ENCODE results near the gene CWC25.
A peak's percentile ranks its signal among the peaks of the same experiment; 100 is the strongest.

The CWC25 gene

DNA sequence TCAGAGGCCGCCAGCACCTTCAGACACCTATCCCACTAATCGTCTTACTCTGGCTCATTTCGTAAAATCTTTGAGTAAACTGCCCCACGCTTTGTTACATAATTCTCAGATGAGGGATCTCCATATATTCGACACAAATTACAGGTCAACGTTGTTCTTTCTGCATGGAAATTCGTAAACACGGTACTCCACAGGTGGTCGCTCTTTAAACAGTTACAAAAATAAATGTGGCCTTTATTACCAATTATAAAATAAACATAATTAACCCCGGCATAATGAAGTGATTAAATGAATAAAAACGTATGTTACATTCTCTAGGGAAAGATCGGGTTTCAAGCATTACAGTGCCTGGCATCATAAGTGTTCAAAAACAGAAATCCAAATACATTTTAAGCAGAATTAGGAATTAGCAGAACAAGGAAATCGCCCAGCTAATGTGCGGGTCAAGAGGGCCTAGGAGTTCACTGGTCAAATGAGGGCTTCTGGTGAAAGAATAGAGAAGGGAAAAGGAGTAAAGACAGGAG, 24.8 kb downstream of the CWC25 start:
- no peak for TF ChIP-seq CTCF (IDR thresholded peaks at IDR 0.05; ENCODE audit: insufficient read depth, missing control alignments)
- FAIRE-seq (no peak), DNase-seq (ENCODE audit: insufficient read length, low spot score) (no peak)

- DNase-seq (ENCODE audit: insufficient read length, low spot score) (peak; percentile 87), FAIRE-seq (no peak)
- no peak for TF ChIP-seq CTCF (IDR thresholded peaks at IDR 0.05; ENCODE audit: insufficient read depth, missing control alignments)
Observed at GRCh38 chr17:38799501-38800236, 25.5 kb downstream of the CWC25 start, which contains the start of gene PIP4K2B. Gene PIP4K2B (minus strand): TSS chr17:38799556. CDS start chr17:38799424, 132 bp downstream.

DNA sequence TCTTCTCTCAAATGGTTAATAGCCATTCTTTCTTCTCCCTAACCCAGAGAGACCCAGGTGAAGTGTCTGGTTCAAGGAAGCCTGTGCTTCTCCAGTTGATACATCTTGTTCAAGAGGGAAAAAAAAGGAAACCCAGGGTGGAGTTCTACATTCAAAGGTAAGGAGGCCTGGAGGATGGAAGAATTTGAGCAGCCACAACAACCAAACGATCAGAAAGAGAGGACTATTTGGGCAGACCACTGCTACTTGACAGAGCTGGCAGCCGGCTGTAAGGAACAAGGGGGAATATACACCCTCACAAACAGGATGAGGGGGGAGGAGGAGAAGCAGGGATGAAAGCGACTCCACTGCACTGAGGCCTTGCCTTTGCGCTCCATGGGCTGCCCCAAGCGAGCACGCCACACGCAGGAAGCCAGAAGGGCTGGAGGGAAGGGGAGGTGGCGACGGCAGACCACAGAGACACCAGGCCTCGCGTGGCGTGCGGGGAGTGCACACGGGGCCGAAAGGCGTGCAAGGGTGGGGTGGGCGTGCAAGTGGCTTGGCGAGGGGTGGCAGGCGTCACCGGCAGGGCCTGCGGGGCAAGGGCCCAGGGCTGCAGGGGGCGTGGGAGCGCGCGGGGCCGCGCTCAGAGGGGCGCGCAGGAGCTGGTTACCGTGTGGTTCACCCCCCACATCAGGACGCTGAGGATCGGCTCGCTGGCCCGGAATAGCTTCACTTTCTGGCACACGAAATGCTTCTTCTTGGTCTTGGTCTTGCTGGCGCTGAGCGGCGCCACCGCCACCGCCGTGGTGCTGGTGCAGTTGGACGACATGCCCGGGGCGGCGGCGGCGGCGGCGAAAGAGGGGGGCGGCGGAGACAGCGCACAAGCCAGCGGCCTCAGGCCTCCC, 26.3 kb downstream of the CWC25 start:
- DNase-seq (ENCODE audit: insufficient read length, low spot score) (no peak), FAIRE-seq (no peak)
- TF ChIP-seq CTCF (IDR thresholded peaks at IDR 0.05; ENCODE audit: insufficient read depth, missing control alignments) = no peak

GRCh38 chr17:38797828-38798227, 27.3 kb downstream of the CWC25 start:
- DNase-seq (ENCODE audit: insufficient read length, low spot score) = no peak
- FAIRE-seq = no peak
- no peak for TF ChIP-seq CTCF (IDR thresholded peaks at IDR 0.05; ENCODE audit: insufficient read depth, missing control alignments)

GRCh38 chr17:38797158-38797490, 28.0 kb downstream of the CWC25 start:
- TF ChIP-seq CTCF (IDR thresholded peaks at IDR 0.05; ENCODE audit: insufficient read depth, missing control alignments) = no peak
- DNase-seq (ENCODE audit: insufficient read length, low spot score) = no peak
- no peak for FAIRE-seq

GRCh38 chr17:38796451-38797157, 28.5 kb downstream of the CWC25 start:
- no peak for FAIRE-seq
- DNase-seq (ENCODE audit: insufficient read length, low spot score) = no peak
- no peak for TF ChIP-seq CTCF (IDR thresholded peaks at IDR 0.05; ENCODE audit: insufficient read depth, missing control alignments)
